IMR-90 (cell line): ENCODE measurements around the gene AK2.

Source experiments
- BHLHE40 ChIP-seq: fragments of 150-350 bp; IDR thresholded peaks from 2 replicates; pipeline ENCODE4 v1.6.1; 2016; ENCODE audit warnings: mild to moderate bottlenecking, low read depth, low read length
- CEBPB ChIP-seq: IDR thresholded peaks from 2 replicates; pipeline ENCODE4 v1.6.1; 2012; ENCODE audit warnings: low read depth, low read length, improper control_type of control experiment
- POLR2A ChIP-seq: IDR thresholded peaks from 2 replicates; pipeline ENCODE4 v1.6.1; 2012; ENCODE audit warnings: mild to moderate bottlenecking, low read depth, low read length
- TF ChIP-seq, protein P1 (sequence below): conservative IDR thresholded peaks from 2 replicates; pipeline ENCODE4 v1.5.1; 2012; ENCODE audit warnings: mild to moderate bottlenecking, low read depth, low read length, improper control_type of control experiment
- TF ChIP-seq, protein P2 (sequence below): fragments of 150-350 bp; IDR thresholded peaks from 2 replicates; pipeline ENCODE4 v1.6.1; 2017; ENCODE audit warnings: mild to moderate bottlenecking, antibody characterized with exemption, low read length, low read depth

GRCh38 chr1:33080373-33080772 lies 43.7 kb upstream of the AK2 start:
- TF ChIP-seq, protein P1, sequence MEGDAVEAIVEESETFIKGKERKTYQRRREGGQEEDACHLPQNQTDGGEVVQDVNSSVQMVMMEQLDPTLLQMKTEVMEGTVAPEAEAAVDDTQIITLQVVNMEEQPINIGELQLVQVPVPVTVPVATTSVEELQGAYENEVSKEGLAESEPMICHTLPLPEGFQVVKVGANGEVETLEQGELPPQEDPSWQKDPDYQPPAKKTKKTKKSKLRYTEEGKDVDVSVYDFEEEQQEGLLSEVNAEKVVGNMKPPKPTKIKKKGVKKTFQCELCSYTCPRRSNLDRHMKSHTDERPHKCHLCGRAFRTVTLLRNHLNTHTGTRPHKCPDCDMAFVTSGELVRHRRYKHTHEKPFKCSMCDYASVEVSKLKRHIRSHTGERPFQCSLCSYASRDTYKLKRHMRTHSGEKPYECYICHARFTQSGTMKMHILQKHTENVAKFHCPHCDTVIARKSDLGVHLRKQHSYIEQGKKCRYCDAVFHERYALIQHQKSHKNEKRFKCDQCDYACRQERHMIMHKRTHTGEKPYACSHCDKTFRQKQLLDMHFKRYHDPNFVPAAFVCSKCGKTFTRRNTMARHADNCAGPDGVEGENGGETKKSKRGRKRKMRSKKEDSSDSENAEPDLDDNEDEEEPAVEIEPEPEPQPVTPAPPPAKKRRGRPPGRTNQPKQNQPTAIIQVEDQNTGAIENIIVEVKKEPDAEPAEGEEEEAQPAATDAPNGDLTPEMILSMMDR = no peak
- no peak for TF ChIP-seq POLR2A
- TF ChIP-seq CEBPB = no peak
- TF ChIP-seq, protein P2, sequence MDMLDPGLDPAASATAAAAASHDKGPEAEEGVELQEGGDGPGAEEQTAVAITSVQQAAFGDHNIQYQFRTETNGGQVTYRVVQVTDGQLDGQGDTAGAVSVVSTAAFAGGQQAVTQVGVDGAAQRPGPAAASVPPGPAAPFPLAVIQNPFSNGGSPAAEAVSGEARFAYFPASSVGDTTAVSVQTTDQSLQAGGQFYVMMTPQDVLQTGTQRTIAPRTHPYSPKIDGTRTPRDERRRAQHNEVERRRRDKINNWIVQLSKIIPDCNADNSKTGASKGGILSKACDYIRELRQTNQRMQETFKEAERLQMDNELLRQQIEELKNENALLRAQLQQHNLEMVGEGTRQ = no peak
- TF ChIP-seq BHLHE40 = no peak
